GM19324 (cell line): ENCODE data around the gene PGAP3.
"Not testable (repeated sequence)": the region's sequence is repeated elsewhere in the genome, so short reads cannot be mapped to it uniquely, and the experiment has no call there.

ENCODE experiments used
- ATAC-seq: cut with Tn5 transposase; IDR thresholded peaks from one replicate; pipeline ENCODE4 v1.9.1; 2021; ENCODE audit warnings: mild to moderate bottlenecking, moderate library complexity; ENCODE audit not compliant: unreplicated experiment, low FRiP score

The PGAP3 gene

GRCh38 chr17:39699818-39700147 is 11.9 kb upstream of the PGAP3 start, which contains the start of gene ERBB2:
TSS of gene ERBB2 (plus strand) at chr17:39700064. CDS start at chr17:39700239, 175 bp downstream.
- ATAC-seq = no peak

- not testable (repeated sequence) for ATAC-seq
These were observed 11.4 kb upstream of the PGAP3 start for GRCh38 chr17:39699157-39699817.

GRCh38 chr17:39697961-39698360 is 10.1 kb upstream of the PGAP3 start:
- no peak for ATAC-seq

- no peak for ATAC-seq
These were observed 8.9 kb upstream of the PGAP3 start for GRCh38 chr17:39696731-39697130.

GRCh38 chr17:39695089-39695474 is 7.2 kb upstream of the PGAP3 start:
- ATAC-seq = no peak

- no peak for ATAC-seq
These were observed 6.7 kb upstream of the PGAP3 start for GRCh38 chr17:39694593-39694992.

GRCh38 chr17:39688945-39689344 is 1.1 kb upstream of the PGAP3 start:
- ATAC-seq = no peak

GRCh38 chr17:39688475-39688835 is 598 bp upstream of the PGAP3 start:
- ATAC-seq = no peak

- no peak for ATAC-seq
These were observed 734 bp downstream of the PGAP3 start for GRCh38 chr17:39687101-39687545.

- no peak for ATAC-seq
These were observed 3.3 kb downstream of the PGAP3 start for GRCh38 chr17:39684369-39685192.

- no peak for ATAC-seq
These were observed 4.4 kb downstream of the PGAP3 start for GRCh38 chr17:39683295-39683939.

GRCh38 chr17:39679521-39680192 is 8.2 kb downstream of the PGAP3 start:
- ATAC-seq = no peak

GRCh38 chr17:39678340-39679116 is 9.3 kb downstream of the PGAP3 start:
- ATAC-seq = no peak

- ATAC-seq = no peak
These were observed 10.1 kb downstream of the PGAP3 start for GRCh38 chr17:39677542-39678339.

GRCh38 chr17:39677072-39677471 is 10.8 kb downstream of the PGAP3 start:
- no peak for ATAC-seq

- ATAC-seq = no peak
These were observed 11.5 kb downstream of the PGAP3 start for GRCh38 chr17:39676198-39676819.

GRCh38 chr17:39675390-39676082 is 12.3 kb downstream of the PGAP3 start:
- ATAC-seq = no peak

- no peak for ATAC-seq
These were observed 13.0 kb downstream of the PGAP3 start for GRCh38 chr17:39674702-39675389.
